HG02840 (cell line): ENCODE measurements around the gene STT3B.
"Not testable (repeated sequence)": the region's sequence is repeated elsewhere in the genome, so short reads cannot be mapped to it uniquely, and the experiment has no call there.

Source experiments
- ATAC-seq: cut with Tn5 transposase; IDR thresholded peaks from one replicate; pipeline ENCODE4 v1.9.1; 2021; ENCODE audit warnings: mild to moderate bottlenecking, moderate library complexity, moderate number of reproducible peaks; ENCODE audit not compliant: unreplicated experiment, low FRiP score

Gene STT3B

DNA sequence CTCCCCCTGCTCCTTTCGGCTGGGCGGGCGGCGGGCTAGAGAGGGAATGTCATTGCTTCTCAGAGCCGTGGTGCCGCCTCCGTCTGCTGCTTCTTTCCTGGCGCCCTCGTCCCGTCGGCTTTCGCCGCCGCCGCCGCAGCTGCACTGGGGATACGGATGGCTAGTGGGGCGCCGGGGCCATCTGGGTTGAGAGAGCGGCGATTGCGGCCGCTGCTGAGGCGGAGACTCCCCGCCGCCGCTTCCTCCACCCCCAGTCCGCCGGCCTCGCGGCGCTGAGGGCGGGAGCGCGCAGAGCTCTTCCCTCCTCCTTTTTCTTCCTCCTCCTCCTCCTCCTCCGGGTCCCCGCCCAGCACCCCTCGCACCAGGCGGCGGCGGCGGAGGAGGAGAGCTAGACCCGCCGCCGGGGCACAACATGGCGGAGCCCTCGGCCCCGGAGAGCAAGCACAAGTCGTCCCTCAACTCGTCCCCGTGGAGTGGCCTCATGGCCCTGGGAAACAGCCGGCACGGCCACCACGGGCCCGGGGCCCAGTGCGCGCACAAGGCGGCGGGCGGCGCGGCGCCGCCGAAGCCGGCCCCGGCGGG lies at the start of gene STT3B:
Gene STT3B, plus strand, starts transcription at position 339 of the 582 bp plus-strand sequence. Its CDS starts 74 bp downstream, at position 413.
- ATAC-seq = peak; percentile 53

DNA sequence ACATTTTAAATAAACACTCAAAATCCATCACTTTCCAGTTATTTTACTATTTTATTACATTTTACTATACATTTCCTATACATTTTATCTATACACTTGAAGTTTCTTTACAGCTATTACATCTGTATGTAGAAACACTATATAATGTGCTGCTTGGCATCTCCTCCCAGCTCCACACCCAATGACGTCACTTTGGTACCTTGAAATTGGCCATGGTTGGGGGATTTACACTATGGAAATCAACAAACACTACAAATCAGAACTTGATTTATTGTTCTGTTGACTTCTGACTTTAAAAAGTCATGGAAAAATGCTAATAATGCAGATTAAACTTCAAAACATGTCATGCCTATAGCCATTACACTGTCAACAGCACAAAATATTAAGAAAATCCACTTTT lies 48.9 kb upstream of the STT3B start:
- ATAC-seq = no peak

DNA sequence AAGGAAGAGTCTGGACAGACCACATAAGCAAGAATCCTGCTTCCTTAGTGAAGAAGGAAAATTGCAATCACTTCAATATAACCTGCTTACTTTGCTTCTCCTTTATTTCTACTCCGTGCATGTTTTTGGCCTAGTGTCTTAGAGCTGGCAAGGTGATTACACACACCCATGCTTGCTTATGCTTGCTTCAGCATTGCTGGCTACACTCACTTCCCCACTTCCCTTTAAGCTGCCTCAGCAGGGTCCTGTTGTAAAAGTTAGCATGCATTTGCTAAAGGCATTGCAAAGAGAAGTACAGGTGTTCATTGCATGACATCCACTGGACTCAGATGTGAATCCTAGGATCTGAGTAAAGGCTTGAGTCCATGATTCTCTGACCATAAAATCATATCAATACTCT lies 47.5 kb upstream of the STT3B start:
- no peak for ATAC-seq

DNA sequence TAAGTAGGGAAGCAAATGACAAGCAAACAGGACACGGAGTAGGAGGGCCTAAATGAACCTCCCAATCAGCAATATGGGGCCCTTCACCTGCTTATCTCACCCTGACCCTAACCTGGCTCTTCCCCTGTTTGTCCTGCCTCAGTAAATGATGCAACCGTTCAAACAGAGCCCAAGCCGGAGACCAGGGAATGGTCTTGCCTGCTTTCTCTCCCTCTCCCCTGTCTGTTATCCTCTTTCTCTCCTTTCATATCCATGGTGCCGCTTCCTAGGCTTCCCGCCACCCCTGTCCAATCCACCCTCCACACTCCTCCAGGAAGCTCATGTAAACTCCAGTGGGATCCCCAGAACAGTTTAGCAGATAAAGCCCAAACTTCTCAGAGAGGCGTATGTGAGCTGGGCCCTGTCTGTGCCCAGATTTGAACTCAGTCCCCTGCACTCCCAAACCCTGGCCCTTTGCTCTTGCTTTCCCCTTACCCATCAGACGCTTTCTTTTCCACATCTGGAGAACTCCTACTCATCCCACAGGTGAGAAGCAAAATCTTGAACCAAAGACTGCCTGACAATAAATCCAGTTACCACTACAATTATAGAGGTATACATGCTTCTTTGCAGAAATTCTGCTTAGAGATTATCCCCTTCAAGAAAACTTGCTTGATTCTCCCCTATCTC lies 45.7 kb upstream of the STT3B start:
- ATAC-seq = no peak

DNA sequence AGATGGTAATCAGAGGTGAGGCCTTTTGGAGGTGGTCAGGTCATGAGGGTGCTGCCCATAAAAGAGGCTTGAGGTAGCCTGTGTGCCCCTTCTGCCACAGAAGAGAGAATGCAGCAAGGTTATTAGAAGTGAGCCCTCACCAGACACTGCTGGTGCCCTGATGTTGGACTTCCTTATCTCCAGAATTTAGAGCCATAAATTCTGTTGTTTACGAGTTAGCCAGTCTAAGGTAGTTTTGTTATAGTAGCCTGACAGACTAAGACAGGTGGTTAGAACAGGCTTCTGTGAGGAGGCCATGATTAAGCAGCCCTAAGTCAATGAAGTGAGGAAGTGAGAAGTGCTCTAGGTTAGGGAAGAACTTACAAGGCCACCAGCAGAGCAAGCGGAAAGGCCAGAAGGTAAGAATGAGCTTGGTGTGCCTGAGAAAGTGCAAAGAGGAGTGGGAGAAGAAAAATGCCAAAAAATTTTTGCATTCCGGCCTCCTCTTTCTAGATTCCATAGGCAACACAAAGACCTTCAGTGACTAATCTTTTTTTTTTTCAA lies 44.2 kb upstream of the STT3B start:
- no peak for ATAC-seq

DNA sequence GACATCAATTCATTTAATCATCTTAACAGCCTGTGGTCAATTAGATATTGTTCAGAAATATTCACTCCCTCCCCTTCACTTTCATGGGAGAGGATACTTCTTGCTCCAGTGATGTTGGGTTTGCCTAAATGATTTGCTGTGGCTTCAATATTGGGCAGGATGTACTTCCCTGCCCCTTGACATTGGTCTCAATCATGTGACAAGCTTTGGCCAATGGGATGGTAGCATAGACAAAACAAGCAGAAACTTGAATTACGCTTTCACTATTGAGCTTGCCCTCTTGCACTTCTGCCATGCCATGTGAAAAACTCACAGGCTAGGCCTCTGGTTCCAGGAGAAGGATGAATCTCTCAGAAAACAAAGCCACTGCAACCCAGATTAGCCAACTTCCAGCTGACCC lies 42.2 kb upstream of the STT3B start:
- ATAC-seq = no peak

DNA sequence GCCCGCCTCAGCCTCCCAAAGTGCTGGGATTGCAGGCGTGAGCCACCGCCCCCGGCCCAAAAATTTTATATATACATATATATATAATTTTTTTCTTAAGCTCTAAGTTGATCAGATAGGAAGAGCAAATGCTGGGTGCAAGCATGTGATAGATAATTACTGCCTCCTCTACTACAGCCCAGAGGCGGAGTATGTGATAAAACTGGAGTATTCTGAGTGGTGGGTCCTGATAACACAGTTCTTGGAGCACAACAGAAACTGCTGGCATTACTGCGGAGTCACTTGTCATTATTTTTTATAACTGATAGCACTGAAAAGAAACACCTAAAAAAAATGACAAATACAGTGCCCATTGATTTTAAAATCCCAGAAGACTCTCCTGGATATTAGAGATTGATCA lies 41.1 kb upstream of the STT3B start:
- no peak for ATAC-seq

DNA sequence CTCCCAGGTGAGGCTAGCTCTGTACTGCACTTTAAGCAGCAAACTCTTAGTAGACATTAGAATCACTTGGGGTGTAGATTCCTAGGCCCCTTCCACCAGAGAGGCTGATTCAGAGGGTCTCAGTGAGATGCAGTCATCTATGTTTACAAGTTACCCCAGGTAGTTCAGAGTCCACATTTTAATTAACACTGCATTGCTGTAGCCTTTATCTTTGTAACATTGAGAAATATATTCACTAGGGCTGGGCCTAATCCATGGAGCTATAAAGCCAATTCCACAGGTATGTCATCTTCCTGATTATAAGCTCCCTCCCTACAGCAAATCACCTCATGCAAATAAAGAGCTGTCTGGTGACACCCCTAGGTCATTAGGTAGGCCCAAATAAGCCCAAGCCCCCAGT lies 39.6 kb upstream of the STT3B start:
- ATAC-seq = no peak

DNA sequence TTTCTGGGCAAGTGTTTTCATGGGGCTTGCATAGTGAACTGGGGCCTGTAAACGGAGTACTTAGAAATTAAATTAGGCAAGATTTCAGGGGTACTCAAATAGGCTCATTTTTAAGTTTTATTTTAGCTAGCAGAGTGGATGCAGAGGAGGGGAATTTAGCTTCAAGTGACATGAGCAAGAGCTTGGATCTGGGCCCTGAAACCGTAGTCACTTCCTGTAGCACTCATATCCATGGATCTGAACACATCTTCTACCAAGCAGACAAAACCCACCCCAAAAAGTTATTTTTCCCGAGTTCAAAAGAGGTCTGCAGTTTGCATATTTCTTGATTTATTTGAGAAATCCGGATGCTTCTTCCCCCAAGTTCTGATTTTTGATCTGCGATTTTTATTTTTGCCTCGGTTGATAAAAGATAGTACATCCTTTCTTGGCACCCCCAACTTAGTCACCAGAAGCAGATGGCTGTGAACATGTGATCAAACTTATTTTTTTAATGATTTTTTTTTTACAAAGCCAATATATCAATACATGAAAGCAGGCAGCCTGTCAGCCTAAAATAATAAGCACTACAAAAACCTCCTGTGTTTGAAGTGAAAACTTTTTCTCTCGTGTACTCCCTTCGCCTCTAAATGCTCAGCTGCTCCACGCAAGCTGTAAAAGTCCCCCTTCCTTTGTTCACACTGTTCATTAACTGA lies 36.6 kb upstream of the STT3B start:
- no peak for ATAC-seq

DNA sequence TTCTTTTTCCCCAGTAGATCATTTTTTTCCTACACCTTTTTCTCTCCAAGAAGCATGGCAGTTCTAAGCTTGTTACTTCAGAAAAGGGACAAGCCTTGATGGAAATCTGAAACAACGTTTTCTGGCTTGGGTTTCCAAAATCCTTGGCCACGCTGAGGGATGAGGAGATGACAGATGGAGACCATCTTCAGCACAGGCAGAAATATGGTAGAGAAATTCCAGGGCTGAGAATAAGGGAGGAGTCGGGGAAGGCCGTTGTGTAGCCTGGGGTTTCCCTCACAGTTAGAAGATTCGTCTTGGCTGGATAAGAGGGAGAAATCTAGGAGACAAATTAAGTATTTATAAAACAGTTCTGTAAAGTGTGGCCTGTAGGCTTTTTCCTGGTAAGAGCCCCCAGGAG lies 33.9 kb upstream of the STT3B start:
- no peak for ATAC-seq

DNA sequence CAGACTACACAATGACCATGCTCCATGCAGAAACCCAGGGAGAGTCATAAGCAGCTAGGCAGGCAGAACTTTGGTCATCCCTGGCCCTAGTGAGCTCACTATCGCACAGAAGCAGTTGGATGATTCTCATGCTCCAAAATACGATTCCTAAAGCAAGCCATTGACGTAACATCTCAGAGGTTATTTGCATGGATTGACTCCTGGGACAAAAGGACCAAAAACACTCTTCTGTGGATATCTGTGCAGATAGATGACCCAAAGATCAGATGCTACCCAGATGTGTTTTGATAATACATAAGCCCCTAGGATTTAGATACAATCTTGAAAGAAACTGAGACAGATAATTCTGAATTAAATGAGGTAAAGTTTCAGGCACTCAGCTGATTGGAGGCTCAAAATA lies 33.4 kb upstream of the STT3B start:
- ATAC-seq = no peak

DNA sequence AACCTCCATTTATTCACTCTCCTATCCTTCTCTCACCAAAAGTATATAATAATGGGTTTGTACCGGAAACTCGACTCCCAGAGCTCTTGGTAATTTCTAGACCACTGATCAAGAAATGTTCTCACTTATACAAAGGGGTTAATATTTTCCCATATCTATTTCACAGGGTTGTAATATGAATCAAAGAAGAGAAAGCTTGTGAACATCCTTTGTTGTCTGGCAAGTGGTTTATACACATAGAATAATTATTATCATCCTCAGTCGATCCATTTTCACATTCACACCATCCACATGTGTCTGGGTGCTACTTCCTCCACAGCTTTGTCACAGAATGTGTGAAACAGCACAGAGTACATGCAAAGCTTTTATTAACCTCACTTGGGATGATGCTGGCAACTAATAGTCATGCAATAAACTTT lies 29.9 kb upstream of the STT3B start:
- no peak for ATAC-seq

DNA sequence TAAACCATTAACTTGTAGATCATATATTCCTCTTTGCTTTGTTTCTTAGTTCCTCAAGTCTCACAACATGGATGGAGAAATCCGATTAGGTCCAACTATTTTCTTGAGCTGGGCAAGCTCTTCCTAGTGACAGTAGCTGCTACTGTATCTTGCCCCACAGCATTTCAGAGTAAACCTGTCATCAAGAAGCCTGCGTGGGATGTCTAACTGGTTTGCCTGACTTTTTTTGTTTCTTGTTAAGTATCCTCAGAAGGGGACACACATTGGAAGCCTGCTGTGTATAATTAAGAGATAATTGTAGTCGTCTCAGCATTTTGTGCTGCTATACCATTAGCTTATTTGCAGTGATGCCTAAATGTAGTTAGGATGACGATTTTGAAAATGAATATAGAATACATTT lies 29.3 kb upstream of the STT3B start:
- ATAC-seq = no peak

DNA sequence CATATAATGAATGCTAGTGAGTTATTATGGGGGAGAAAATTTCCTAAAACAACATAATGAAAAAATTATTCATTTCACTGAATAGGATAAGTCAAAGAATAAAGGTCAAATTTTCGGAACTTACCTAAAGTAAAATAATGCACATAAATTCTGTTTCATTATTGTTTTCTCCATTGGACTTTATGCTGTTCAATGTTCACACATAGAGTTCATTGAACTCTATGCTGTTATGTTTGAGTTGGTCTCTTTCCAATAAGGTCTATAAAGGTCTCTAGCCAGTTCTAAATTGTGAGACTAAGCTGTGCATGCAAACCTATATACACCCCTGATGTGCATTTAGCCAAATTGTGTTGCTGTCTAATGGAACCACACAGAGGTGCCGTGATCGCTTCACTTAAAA lies 28.5 kb upstream of the STT3B start:
- ATAC-seq = no peak

DNA sequence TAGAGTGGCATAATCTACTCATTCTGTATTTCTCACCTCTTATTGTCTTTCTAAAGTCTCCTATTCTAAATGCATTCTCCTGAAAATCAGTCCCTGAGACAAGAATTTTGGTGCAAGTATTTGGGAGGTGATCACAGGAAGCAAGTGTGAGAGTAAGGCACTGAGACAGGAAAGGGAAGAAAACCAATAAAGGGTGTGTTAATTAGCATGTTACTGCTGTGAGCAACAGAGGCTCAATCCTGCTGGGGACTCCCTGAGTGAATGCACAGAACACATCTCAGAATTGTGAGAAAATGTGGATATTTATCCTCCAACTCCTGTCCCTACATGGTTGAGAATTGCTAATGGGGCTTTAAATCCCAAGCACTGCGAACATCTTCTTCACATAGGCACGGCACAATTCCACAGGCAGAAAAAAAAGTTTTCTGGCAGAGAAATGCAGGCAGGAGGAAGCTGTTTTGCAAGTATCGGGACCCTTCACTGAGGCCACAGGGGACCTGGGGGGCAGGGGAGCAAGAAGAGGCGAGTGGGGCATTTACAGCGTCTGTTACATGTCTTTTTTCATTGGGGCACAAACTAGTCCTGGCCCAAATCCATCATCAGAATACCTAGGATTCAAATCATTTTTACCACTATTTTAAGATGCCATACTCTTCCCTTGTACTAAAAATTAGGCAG lies 27.2 kb upstream of the STT3B start:
- ATAC-seq = no peak

DNA sequence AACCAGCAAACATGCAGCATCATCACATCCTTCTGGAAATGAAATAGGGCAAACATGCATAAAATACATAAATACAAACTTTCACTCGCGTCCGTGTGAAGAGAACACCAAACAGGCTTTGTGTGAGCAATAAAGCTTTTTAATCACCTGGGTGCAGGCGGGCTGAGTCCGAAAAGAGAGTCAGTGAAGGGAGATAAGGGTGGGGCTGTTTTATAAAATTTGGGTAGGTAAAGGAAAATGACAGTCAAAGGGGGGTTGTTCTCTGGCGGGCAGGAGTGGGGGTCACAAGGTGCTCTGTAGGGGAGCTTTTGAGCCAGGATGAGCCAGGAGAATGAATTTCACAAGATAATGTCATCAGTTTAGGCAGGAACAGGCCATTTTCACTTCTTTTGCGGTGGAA lies 26.2 kb upstream of the STT3B start:
- not testable (repeated sequence) for ATAC-seq

DNA sequence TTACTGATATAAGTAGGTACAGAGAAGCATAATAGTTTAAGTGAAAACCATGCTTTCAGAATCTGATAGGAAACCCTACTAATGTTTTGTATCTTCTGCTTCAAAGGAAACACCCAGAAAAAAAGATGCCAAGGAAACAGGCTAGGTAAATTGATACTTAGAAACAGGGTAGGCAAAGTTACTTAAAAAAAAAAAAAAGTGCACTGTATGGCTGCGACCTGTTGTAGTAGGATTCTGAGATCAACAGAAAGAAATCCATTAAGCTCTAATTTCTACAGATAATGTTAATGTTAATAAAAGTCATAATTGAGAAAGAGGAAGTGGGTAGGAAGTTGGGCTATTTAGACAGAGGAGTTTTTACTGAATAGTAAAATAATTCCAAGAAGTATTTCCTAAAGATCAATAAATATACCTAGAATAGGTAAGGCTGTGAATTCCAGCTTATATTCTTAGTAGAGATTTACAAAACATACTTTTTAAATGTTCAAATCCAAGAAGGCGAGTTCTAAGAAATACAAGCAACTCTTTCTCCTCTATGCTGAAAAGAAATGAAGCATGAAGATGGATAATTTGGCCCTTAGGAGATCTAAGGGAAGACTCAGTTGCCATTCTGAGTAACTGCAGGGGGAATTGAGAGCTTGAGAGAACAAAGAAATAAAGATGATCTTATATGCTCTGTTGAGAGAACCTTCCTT lies 24.1 kb upstream of the STT3B start:
- no peak for ATAC-seq

DNA sequence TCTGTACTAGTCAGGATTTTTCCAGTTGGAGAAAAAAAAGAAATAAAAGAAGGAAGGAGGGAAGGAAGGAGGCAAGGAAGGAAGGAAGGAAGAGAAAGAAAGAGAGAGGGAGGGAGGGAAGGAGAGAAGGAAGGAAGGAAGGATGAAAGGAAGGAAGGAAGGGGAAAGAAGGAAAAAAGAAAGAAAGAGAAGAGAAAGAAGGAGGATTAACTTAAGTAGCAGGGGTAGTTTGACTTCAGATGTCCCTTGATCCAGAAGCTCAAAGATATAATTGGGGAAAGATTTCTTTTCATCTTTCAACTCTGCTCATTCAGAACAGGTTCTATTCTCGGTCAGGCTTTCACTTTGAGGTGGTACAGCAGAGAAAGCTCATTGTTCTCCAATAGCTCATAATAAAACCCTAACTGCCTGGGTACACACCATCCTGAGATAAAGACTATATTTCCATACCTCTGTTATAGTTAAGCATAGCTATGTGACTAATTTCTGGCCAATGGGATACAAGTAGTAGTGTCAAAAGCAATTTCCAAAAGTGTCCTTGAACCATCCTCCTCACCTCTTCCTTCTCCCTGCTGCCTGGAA lies 23.5 kb upstream of the STT3B start:
- no peak for ATAC-seq

DNA sequence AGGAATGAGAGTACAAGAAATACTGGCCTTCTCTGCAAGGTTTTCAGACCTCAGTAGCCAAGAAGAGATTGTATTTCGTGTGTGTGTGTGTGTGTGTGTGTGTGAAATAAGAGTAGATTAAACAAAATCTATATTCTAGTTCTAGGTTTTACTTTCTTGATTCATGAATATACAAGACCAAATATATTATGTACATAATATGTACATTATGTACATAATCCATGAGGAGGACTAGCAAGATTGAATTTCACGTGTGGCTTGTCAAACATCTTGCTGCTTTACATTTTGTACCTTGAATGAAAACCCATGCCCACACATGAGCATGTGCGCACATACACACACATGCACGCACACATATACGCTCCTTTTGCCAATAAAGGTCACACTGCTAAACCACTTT lies 18.2 kb upstream of the STT3B start:
- no peak for ATAC-seq
